Stimulated activated CD8-positive, alpha-beta memory T cell treated with anti-CD3 and anti-CD28 coated beads, Interleukin-15, amount 100 ng/mL, for 48 hours (primary cell): ENCODE measurements around the gene DYNAP.

Source experiments
- DNase-seq, 2 donors: peaks; one replicate each; pipeline ENCODE4 v3.0.0-alpha.2; 2020; ENCODE audit warnings: low read depth in 2 of 2

DYNAP gene

GRCh38 chr18:54636217-54636616 lies 45.2 kb downstream of the DYNAP start:
- DNase-seq: no peak

GRCh38 chr18:54641734-54642133 lies 50.7 kb downstream of the DYNAP start:
- no peak for DNase-seq

- DNase-seq: no peak
Observed at GRCh38 chr18:54647176-54647575, 56.1 kb downstream of the DYNAP start.
